GM12878 (cell line): ENCODE data around the gene CHRNA3. TPM values are rescaled to one million over a fixed set of nuclear protein-coding genes. Genes with fewer than 3 reads are reported as not detected.
A peak's percentile ranks its signal among the peaks of the same experiment; 100 is the strongest.

Source experiments
- ATAC-seq: fragments of 200-7000 bp; cut with Tn5 transposase; 3 replicates; pipeline ENCODE4 v1.9.1; 2020; ENCODE audit warnings: mild to moderate bottlenecking, moderate library complexity
- BruUV-seq: library from RNA; stranded (reverse); fragments of 400-500 nt; replicated peaks from 2 replicates; lab custom pipeline; 2021; lab: Mats Ljungman, UMichigan
- CTCF ChIA-PET: fragments of 300-600 bp; sonication (Branson Sonifier 250); formaldehyde crosslinking; extraction: SDS; loops from one replicate; lab custom pipeline; 2021; ENCODE audit warnings: inconsistent platforms; lab: Yijun Ruan, JAX
- POLR2A ChIA-PET: fragments of 350-600 bp; formaldehyde crosslinking; extraction: SDS; loops from one replicate; lab custom pipeline; 2021; ENCODE audit warnings: inconsistent platforms; lab: Charles Lee
- RAD21 ChIA-PET: fragments of 300-600 bp; sonication (Branson Sonifier 250); formaldehyde crosslinking; loops from one replicate; lab custom pipeline; 2023; ENCODE audit warnings: antibody characterized with exemption; ENCODE audit not compliant: unreplicated experiment; lab: Charles Lee
- SMC1A ChIA-PET: fragments of 300-600 bp; sonication (Branson Sonifier 250); formaldehyde crosslinking; loops from one replicate; lab custom pipeline; 2023; ENCODE audit not compliant: unreplicated experiment, uncharacterized antibody; lab: Charles Lee
- DNase-seq: peaks from one replicate; pipeline ENCODE4 v3.0.0-alpha.2; 2011; ENCODE audit warnings: low read depth, low spot score
- FAIRE-seq: peaks from 3 replicates; lab custom pipeline; 2011; peaks lifted over from hg19 to GRCh38; lab: Jason Lieb, UNC
- H2AFZ ChIP-seq: 2 replicates; pipeline ENCODE4 v1.6.0; 2011; ENCODE audit warnings: low read depth, low read length, control low read depth; ENCODE audit not compliant: control insufficient read depth
- H3K27ac ChIP-seq: 2 replicates; pipeline ENCODE4 v1.5.1; 2011; ENCODE audit warnings: control low read depth; ENCODE audit not compliant: control insufficient read depth, insufficient read depth
- H3K27me3 ChIP-seq, 2 experiments: replicated peaks in 1 of 2; 2 replicates each; pipeline versions ENCODE4 v1.6.0 to v1.6.1; 2011; ENCODE audit warnings: low read length in 1 of 2; ENCODE audit not compliant: control insufficient read depth in 2 of 2, insufficient read depth in 2 of 2
- H3K36me3 ChIP-seq, 2 experiments: 2 replicates each; pipeline ENCODE4 v1.5.1; 2011; ENCODE audit warnings: low read length in 1 of 2; ENCODE audit not compliant: control insufficient read depth in 2 of 2, insufficient read depth in 2 of 2
- H3K4me1 ChIP-seq: 2 replicates; pipeline ENCODE4 v1.6.1; 2011; ENCODE audit warnings: mild to moderate bottlenecking, low read length, moderate library complexity, mixed read lengths; ENCODE audit not compliant: control insufficient read depth, insufficient read depth
- H3K4me2 ChIP-seq: 2 replicates; pipeline ENCODE4 v1.6.0; 2011; ENCODE audit warnings: control low read depth; ENCODE audit not compliant: control insufficient read depth, insufficient read depth
- H3K4me3 ChIP-seq: fragments of 200-600 bp; sonication (generic); 2 replicates; pipeline ENCODE4 v1.5.1; 2016
- H3K79me2 ChIP-seq: 2 replicates; pipeline ENCODE4 v1.6.0; 2011; ENCODE audit warnings: low read length; ENCODE audit not compliant: control insufficient read depth, insufficient read depth
- H3K9ac ChIP-seq: 2 replicates; pipeline ENCODE4 v1.8.0; 2011; ENCODE audit warnings: low read length, control low read depth, mixed read lengths; ENCODE audit not compliant: control insufficient read depth, insufficient read depth
- H3K9me3 ChIP-seq: replicated peaks from 3 replicates; pipeline ENCODE4 v1.5.1; 2011; ENCODE audit warnings: mild to moderate bottlenecking, low read length; ENCODE audit not compliant: control insufficient read depth, insufficient read depth
- H4K20me1 ChIP-seq: 2 replicates; pipeline ENCODE4 v1.6.0; 2011; ENCODE audit not compliant: control insufficient read depth, insufficient read depth
- ATF7 ChIP-seq: fragments of 450-650 bp; IDR thresholded peaks from 2 replicates; pipeline ENCODE4 v1.6.1; 2016; ENCODE audit warnings: low read depth, mild to moderate bottlenecking
- ESRRA ChIP-seq: IDR thresholded peaks from 2 replicates; pipeline ENCODE4 v1.6.1; 2012; ENCODE audit warnings: mild to moderate bottlenecking, low read length, improper control_type of control experiment
- FOXM1 ChIP-seq: IDR thresholded peaks from 2 replicates; pipeline ENCODE4 v1.6.1; 2012; ENCODE audit warnings: low read depth, mild to moderate bottlenecking, inconsistent platforms, low read length, moderate library complexity
- GATAD2B ChIP-seq: fragments of 450-650 bp; conservative IDR thresholded peaks from 2 replicates; pipeline ENCODE4 v1.6.1; 2017; ENCODE audit warnings: low read depth, mild to moderate bottlenecking, moderate library complexity
- IKZF1 ChIP-seq: fragments of 450-650 bp; conservative IDR thresholded peaks from 2 replicates; pipeline ENCODE4 v1.6.1; 2017; ENCODE audit warnings: antibody characterized with exemption, mild to moderate bottlenecking
- IKZF2 ChIP-seq, 2 experiments: fragments of 450-650 bp; IDR thresholded peaks; 2 replicates each; pipeline ENCODE4 v1.6.1; 2017; ENCODE audit warnings: mild to moderate bottlenecking in 2 of 2, moderate library complexity in 2 of 2
- NFIC ChIP-seq: IDR thresholded peaks from 2 replicates; pipeline ENCODE4 v1.6.1; 2012; ENCODE audit warnings: low read depth, mild to moderate bottlenecking, inconsistent platforms, low read length, moderate library complexity
- POLR2AphosphoS2 ChIP-seq: IDR thresholded peaks from 2 replicates; pipeline ENCODE4 v1.6.1; 2011; ENCODE audit warnings: low read depth, mild to moderate bottlenecking, low read length, improper control_type of control experiment, moderate library complexity
- POU2F2 ChIP-seq: IDR thresholded peaks from 3 replicates; pipeline ENCODE4 v1.6.1; 2011; ENCODE audit warnings: low read depth, mild to moderate bottlenecking, low read length, borderline replicate concordance
- WRNIP1 ChIP-seq: IDR thresholded peaks from 2 replicates; pipeline ENCODE4 v1.6.1; 2011; ENCODE audit warnings: low read depth, low read length, improper control_type of control experiment, borderline replicate concordance
- WGBS: methylation state at CpG from one replicate; pipeline ENCODE4 v1.1.6; 2016; ENCODE audit warnings: low lambda C conversion rate; ENCODE audit not compliant: insufficient replicate concordance, insufficient coverage; ENCODE audit errors: missing lambda C conversion rate; 5-methylcytosine and 5-hydroxymethylcytosine counted together
- in situ Hi-C: fragments of 300-500 bp; cut with MboI; formaldehyde crosslinking; loops from 9 replicates; pipeline ENCODE4 v1.14.3; 2018; ENCODE audit warnings: mixed read lengths
- intact Hi-C: fragments of 100-400 bp; cut with micrococcal nuclease; formaldehyde crosslinking; loops from one replicate; pipeline ENCODE4 v1.14.2; 2022; ENCODE audit not compliant: unreplicated experiment
- polyA plus RNA-seq, 11 experiments: library from polyadenylated mRNA; depleted of rRNA in 4 of 11; unstranded in 6 of 11; stranded (reverse) in 5 of 11; fragments of >200 nt; fragmentation: Nextera tagmentation in 4 of 11; fragmentation: Illumina TruSeq in 1 of 11; extraction: Ambion mirVana in 4 of 11; extraction: Trizol in 1 of 11; gene quantifications; 1 replicate in 1 of 11; 2 replicates in 10 of 11; pipeline versions ENCODE4 v1.2.1 to v1.2.3, GENCODE V29; 2011 to 2016; ENCODE audit warnings: inconsistent platforms in 2 of 11, missing spikeins in 2 of 11, low read depth in 1 of 11
- total RNA-seq, 4 experiments: library from RNA; depleted of rRNA in 3 of 4; stranded (reverse); fragments of >200 nt in 3 of 4; fragmentation: Illumina TruSeq in 1 of 4; extraction: Trizol in 1 of 4; gene quantifications; 2 replicates each; pipeline versions ENCODE4 v1.2.1 to v1.2.3, GENCODE V29; 2013 to 2021
- TF ChIP-seq, protein P1 (sequence below), 3 experiments: IDR thresholded peaks in 2 of 3; conservative IDR thresholded peaks in 1 of 3; 2 replicates each; pipeline ENCODE4 v1.5.1; 2011; ENCODE audit warnings: low read depth in 3 of 3, low read length in 3 of 3, mild to moderate bottlenecking in 3 of 3, control low read depth in 2 of 3, moderate library complexity in 2 of 3, inconsistent platforms in 1 of 3, mixed read lengths in 1 of 3; ENCODE audit not compliant: control insufficient read depth in 2 of 3, insufficient read depth in 1 of 3; ENCODE audit errors: extremely low read depth in 1 of 3

CHRNA3 gene
- total and polyA plus RNA-seq, 10 of the 15 experiments (the other 5 are each of a cell fraction or from before 2014, with no cell fraction given): 0.06 to 0.19 (median 0.09) TPM; not detected in 7

GRCh38 chr15:78567531-78567930, 53.3 kb downstream of the CHRNA3 start:
- Histone ChIP-seq H4K20me1 (no peaks in the 10 kb centered on the region), H3K9ac (no peak overlapping the region), H3K36me3 (no peaks in the 10 kb centered on the region), H2AFZ (no peak overlapping the region), H3K27me3 (no peaks in the 10 kb centered on the region), H3K4me3 (peak overlapping the region; percentile 57), H3K4me2 (peak overlapping the region; percentile 51), H3K9me3 (no peaks in the 10 kb centered on the region), H3K27ac (no peak overlapping the region), H3K79me2 (peaks cover 11% of the 10 kb centered on the region), H3K4me1 (peaks cover 5% of the 10 kb centered on the region)
- ChIA-PET POLR2A (interaction anchor here (0.5 to 1.6 kb wide), 2 partner anchors 27 to 313 kb away, joined by 4 to 7 read pairs; no protein-coding TSS in a partner anchor), SMC1A (interaction anchor here (0.6 to 5.6 kb wide), 2 partner anchors 21 to 25 kb away, joined by 3 to 47 read pairs; partner anchors contain the start of gene PSMA4), CTCF (interaction anchor here (2.2 kb wide), 1 partner anchor 19 kb away, joined by 6 read pairs; no protein-coding TSS in a partner anchor), RAD21 (interaction anchor here (0.7 to 2.3 kb wide), 2 partner anchors 9 to 27 kb away, joined by 3 to 11 read pairs; partner anchors contain the start of gene PSMA4)
- intact Hi-C loops (no loop called here), in situ Hi-C loops (no loop called here)
- no peak for DNase-seq
- WGBS: 62% methylated on average over 4 of the region's 4 CpGs
- peak; percentile 13; the same call in 2 of the 3 replicates for ATAC-seq
- TF ChIP-seq FOXM1 (no peak), NFIC (no peak), IKZF1 (0 out of 2 replicates have a peak, but pooled peaks have one; percentile 11), IKZF2 (IDR thresholded peaks at IDR 0.05) (no peak), POU2F2 (no peak), POLR2AphosphoS2 (no peak), WRNIP1 (no peak), ESRRA (no peak), GATAD2B (no peak), ATF7 (0 out of 2 replicates have a peak, but pooled peaks have one; percentile 17)
- TF ChIP-seq, protein P1, sequence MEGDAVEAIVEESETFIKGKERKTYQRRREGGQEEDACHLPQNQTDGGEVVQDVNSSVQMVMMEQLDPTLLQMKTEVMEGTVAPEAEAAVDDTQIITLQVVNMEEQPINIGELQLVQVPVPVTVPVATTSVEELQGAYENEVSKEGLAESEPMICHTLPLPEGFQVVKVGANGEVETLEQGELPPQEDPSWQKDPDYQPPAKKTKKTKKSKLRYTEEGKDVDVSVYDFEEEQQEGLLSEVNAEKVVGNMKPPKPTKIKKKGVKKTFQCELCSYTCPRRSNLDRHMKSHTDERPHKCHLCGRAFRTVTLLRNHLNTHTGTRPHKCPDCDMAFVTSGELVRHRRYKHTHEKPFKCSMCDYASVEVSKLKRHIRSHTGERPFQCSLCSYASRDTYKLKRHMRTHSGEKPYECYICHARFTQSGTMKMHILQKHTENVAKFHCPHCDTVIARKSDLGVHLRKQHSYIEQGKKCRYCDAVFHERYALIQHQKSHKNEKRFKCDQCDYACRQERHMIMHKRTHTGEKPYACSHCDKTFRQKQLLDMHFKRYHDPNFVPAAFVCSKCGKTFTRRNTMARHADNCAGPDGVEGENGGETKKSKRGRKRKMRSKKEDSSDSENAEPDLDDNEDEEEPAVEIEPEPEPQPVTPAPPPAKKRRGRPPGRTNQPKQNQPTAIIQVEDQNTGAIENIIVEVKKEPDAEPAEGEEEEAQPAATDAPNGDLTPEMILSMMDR (IDR thresholded peaks at IDR 0.05 in 2 of 3, conservative IDR thresholded peaks at IDR 0.05 in 1 of 3; ENCODE audit: control insufficient read depth in 2 of 3, extremely low read depth in 1 of 3, insufficient read depth in 1 of 3, low read depth in 3 of 3, low read length in 3 of 3): no peak
- no peak for FAIRE-seq
- BruUV-seq: no TSS peak
